HEK293 (cell line): Measurements from ENCODE around the gene ZNF81.

Experiments
- MYNN ChIP-seq: fragments of 450-650 bp; formaldehyde crosslinking; IDR thresholded peaks from 2 replicates; pipeline ENCODE4 v1.5.1; 2016; ENCODE audit warnings: missing biosample characterization, missing genetic modification characterization, borderline replicate concordance
- TCF7L2 ChIP-seq: IDR thresholded peaks from 2 replicates; pipeline ENCODE4 v1.6.1; 2011; ENCODE audit warnings: low read depth, mild to moderate bottlenecking, inconsistent platforms, low read length, moderate library complexity, borderline replicate concordance
- ZNF239 ChIP-seq: fragments of 450-650 bp; formaldehyde crosslinking; IDR thresholded peaks from 2 replicates; pipeline ENCODE4 v1.5.1; 2016; ENCODE audit warnings: missing biosample characterization, missing genetic modification characterization
- ZNF274 ChIP-seq, 2 experiments: fragments of 200-500 bp in 1 of 2; fragments of 450-650 bp in 1 of 2; sonication (Bioruptor generic) in 1 of 2; formaldehyde crosslinking in 1 of 2; IDR thresholded peaks; 2 replicates each; pipeline versions ENCODE4 v1.5.1 to v1.6.1; 2014 to 2016; ENCODE audit warnings: borderline replicate concordance in 1 of 2, inconsistent platforms in 1 of 2, low read length in 1 of 2, missing biosample characterization in 1 of 2, missing genetic modification characterization in 1 of 2
- ZNF341 ChIP-seq: fragments of 450-650 bp; formaldehyde crosslinking; IDR thresholded peaks from 2 replicates; pipeline ENCODE4; 2016; ENCODE audit warnings: low read depth, missing biosample characterization, missing genetic modification characterization
- ZNF610 ChIP-seq: fragments of 450-650 bp; formaldehyde crosslinking; IDR thresholded peaks from 2 replicates; pipeline ENCODE4 v1.5.1; 2016; ENCODE audit warnings: missing biosample characterization, missing genetic modification characterization, borderline replicate concordance
- ZNF660 ChIP-seq: fragments of 450-650 bp; IDR thresholded peaks from 2 replicates; pipeline ENCODE4 v1.5.1; 2018; ENCODE audit warnings: missing biosample characterization, mild to moderate bottlenecking, missing genetic modification characterization
- ZNF785 ChIP-seq: fragments of 450-650 bp; formaldehyde crosslinking; IDR thresholded peaks from 2 replicates; pipeline ENCODE4 v1.5.1; 2016; ENCODE audit warnings: missing biosample characterization, missing genetic modification characterization
- TF ChIP-seq, protein P1 (sequence below): fragments of 450-650 bp; formaldehyde crosslinking; IDR thresholded peaks from 2 replicates; pipeline ENCODE4; 2016; ENCODE audit warnings: missing biosample characterization, missing genetic modification characterization
- TF ChIP-seq, protein P2 (sequence below): fragments of 450-650 bp; formaldehyde crosslinking; IDR thresholded peaks from 2 replicates; pipeline ENCODE4 v1.5.1; 2016; ENCODE audit warnings: missing biosample characterization, missing genetic modification characterization
- TF ChIP-seq, protein P3 (sequence below): fragments of 450-650 bp; formaldehyde crosslinking; IDR thresholded peaks from 2 replicates; pipeline ENCODE4 v1.5.1; 2016; ENCODE audit warnings: missing biosample characterization, missing genetic modification characterization
- TF ChIP-seq, protein P4 (sequence below): fragments of 450-650 bp; formaldehyde crosslinking; IDR thresholded peaks from 2 replicates; pipeline ENCODE4 v1.5.1; 2016; ENCODE audit warnings: missing biosample characterization, missing genetic modification characterization

DNA sequence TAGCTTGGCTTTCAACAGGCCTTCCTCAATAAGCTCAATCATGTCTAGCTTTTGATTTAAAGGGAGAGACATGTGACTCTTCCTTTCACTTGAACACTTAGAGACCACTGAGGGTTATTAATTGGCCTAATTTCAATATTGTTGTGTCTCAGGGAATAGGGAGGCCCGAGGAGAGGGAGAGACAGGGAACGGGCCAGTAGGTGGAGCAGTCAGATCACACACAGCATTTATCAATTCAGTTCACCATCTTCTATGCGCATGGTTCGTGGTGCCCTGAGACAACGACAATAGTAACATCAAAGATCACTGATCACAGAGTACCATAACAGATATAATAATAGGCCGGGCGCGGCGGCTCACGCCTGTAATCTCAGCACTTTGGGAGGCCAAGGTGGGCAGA lies 17.8 kb downstream of the ZNF81 start:
- TF ChIP-seq, protein P1, sequence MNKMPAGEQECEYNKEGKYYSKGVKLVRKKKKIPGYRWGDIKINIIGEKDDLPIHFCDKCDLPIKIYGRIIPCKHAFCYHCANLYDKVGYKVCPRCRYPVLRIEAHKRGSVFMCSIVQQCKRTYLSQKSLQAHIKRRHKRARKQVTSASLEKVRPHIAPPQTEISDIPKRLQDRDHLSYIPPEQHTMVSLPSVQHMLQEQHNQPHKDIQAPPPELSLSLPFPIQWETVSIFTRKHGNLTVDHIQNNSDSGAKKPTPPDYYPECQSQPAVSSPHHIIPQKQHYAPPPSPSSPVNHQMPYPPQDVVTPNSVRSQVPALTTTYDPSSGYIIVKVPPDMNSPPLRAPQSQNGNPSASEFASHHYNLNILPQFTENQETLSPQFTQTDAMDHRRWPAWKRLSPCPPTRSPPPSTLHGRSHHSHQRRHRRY (tag by site-specific recombination), result no peak
- TF ChIP-seq, protein P2, sequence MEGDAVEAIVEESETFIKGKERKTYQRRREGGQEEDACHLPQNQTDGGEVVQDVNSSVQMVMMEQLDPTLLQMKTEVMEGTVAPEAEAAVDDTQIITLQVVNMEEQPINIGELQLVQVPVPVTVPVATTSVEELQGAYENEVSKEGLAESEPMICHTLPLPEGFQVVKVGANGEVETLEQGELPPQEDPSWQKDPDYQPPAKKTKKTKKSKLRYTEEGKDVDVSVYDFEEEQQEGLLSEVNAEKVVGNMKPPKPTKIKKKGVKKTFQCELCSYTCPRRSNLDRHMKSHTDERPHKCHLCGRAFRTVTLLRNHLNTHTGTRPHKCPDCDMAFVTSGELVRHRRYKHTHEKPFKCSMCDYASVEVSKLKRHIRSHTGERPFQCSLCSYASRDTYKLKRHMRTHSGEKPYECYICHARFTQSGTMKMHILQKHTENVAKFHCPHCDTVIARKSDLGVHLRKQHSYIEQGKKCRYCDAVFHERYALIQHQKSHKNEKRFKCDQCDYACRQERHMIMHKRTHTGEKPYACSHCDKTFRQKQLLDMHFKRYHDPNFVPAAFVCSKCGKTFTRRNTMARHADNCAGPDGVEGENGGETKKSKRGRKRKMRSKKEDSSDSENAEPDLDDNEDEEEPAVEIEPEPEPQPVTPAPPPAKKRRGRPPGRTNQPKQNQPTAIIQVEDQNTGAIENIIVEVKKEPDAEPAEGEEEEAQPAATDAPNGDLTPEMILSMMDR (tag by site-specific recombination), result no peak
- TF ChIP-seq MYNN (tag by site-specific recombination) (no peak), ZNF610 (no peak), ZNF785 (no peak), ZNF239 (tag by site-specific recombination) (no peak), ZNF660 (tag by site-specific recombination) (no peak), ZNF274 (IDR thresholded peaks at IDR 0.05; ENCODE audit: low read length) (no peak), ZNF274 (tag by site-specific recombination; IDR thresholded peaks at IDR 0.05; ENCODE audit: borderline replicate concordance) (no peak), TCF7L2 (no peak), ZNF341 (no peak)
- TF ChIP-seq, protein P3, sequence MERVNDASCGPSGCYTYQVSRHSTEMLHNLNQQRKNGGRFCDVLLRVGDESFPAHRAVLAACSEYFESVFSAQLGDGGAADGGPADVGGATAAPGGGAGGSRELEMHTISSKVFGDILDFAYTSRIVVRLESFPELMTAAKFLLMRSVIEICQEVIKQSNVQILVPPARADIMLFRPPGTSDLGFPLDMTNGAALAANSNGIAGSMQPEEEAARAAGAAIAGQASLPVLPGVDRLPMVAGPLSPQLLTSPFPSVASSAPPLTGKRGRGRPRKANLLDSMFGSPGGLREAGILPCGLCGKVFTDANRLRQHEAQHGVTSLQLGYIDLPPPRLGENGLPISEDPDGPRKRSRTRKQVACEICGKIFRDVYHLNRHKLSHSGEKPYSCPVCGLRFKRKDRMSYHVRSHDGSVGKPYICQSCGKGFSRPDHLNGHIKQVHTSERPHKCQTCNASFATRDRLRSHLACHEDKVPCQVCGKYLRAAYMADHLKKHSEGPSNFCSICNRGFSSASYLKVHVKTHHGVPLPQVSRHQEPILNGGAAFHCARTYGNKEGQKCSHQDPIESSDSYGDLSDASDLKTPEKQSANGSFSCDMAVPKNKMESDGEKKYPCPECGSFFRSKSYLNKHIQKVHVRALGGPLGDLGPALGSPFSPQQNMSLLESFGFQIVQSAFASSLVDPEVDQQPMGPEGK (tag by site-specific recombination), result no peak
- TF ChIP-seq, protein P4, sequence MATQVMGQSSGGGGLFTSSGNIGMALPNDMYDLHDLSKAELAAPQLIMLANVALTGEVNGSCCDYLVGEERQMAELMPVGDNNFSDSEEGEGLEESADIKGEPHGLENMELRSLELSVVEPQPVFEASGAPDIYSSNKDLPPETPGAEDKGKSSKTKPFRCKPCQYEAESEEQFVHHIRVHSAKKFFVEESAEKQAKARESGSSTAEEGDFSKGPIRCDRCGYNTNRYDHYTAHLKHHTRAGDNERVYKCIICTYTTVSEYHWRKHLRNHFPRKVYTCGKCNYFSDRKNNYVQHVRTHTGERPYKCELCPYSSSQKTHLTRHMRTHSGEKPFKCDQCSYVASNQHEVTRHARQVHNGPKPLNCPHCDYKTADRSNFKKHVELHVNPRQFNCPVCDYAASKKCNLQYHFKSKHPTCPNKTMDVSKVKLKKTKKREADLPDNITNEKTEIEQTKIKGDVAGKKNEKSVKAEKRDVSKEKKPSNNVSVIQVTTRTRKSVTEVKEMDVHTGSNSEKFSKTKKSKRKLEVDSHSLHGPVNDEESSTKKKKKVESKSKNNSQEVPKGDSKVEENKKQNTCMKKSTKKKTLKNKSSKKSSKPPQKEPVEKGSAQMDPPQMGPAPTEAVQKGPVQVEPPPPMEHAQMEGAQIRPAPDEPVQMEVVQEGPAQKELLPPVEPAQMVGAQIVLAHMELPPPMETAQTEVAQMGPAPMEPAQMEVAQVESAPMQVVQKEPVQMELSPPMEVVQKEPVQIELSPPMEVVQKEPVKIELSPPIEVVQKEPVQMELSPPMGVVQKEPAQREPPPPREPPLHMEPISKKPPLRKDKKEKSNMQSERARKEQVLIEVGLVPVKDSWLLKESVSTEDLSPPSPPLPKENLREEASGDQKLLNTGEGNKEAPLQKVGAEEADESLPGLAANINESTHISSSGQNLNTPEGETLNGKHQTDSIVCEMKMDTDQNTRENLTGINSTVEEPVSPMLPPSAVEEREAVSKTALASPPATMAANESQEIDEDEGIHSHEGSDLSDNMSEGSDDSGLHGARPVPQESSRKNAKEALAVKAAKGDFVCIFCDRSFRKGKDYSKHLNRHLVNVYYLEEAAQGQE (tag by site-specific recombination), result no peak
